Activated CD8-positive, alpha-beta T cell treated with anti-CD3 and anti-CD28 coated beads for 36 hours (primary cell): ENCODE data around the gene TMEM176B. TPM values are rescaled to one million over a fixed set of nuclear protein-coding genes. Genes with fewer than 3 reads are reported as not detected.
"Not testable (repeated sequence)": the region's sequence is repeated elsewhere in the genome, so short reads cannot be mapped to it uniquely, and the experiment has no call there.

ENCODE experiments used
- ATAC-seq: fragments of 200-7000 bp; cut with Tn5 transposase; one replicate; pipeline ENCODE4 v1.10.0; 2021; ENCODE audit warnings: mild to moderate bottlenecking, moderate library complexity
- CTCF ChIA-PET: fragments of 350-600 bp; sonication (Branson Sonifier 250); formaldehyde crosslinking; loops from one replicate; lab custom pipeline; 2021; ENCODE audit warnings: antibody characterized with exemption; lab: Charles Lee
- POLR2A ChIA-PET: fragments of 350-600 bp; sonication (Branson Sonifier 250); formaldehyde crosslinking; loops from one replicate; lab custom pipeline; 2021; ENCODE audit warnings: antibody characterized with exemption; lab: Charles Lee
- DNase-seq: peaks from one replicate; pipeline ENCODE4 v3.0.0-alpha.2; 2020
- H3K27ac Mint-ChIP-seq: one replicate; pipeline ENCODE4 v1.8.0; 2021; ENCODE audit warnings: mild to moderate bottlenecking, mixed read lengths
- H3K27me3 Mint-ChIP-seq: one replicate; pipeline ENCODE4 v1.8.0; 2021; ENCODE audit warnings: mixed read lengths
- H3K36me3 Mint-ChIP-seq: one replicate; pipeline ENCODE4 v1.8.0; 2021; ENCODE audit warnings: low read depth, mixed read lengths
- H3K4me1 Mint-ChIP-seq: one replicate; pipeline ENCODE4 v1.8.0; 2021; ENCODE audit warnings: low read depth, mixed read lengths
- H3K4me3 Mint-ChIP-seq: one replicate; pipeline ENCODE4 v1.8.0; 2021; ENCODE audit warnings: mild to moderate bottlenecking, moderate library complexity, mixed read lengths
- H3K9me3 Mint-ChIP-seq: one replicate; pipeline ENCODE4 v1.8.0; 2021; ENCODE audit warnings: mixed read lengths
- CTCF ChIP-seq: fragments of 200-600 bp; IDR thresholded peaks from one replicate; pipeline ENCODE4 v1.8.0; 2022; ENCODE audit warnings: antibody characterized with exemption, mild to moderate bottlenecking
- intact Hi-C: fragments of 100-400 bp; cut with micrococcal nuclease; formaldehyde crosslinking; loops from one replicate; pipeline ENCODE4 v1.10.0; 2022
- total RNA-seq, 2 experiments: library from RNA; stranded (reverse); gene quantifications; one replicate each; pipeline ENCODE4 v1.2.3, GENCODE V29; 2021

Gene TMEM176B
- total RNA-seq, 2 experiments from 2014 or later: not detected

DNA sequence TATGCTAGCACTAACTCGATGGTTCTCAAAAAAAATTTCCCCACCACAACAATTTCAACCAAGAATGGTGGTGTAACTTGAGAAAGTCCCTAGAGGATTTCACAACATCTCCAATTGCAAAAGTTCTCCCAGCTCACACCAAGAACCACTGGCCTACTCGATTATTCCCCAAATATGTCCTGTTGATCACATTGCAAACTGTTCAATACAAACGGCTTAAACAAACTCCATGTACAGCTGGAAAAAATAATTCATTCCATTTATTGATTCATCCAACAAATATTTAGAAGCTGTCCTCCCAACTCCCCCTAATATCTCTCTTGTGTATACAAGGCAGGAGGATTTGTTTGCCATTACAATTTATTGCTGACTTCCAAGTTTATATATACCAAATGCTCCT is 19.1 kb downstream of the TMEM176B start:
- H3K27me3 Mint-ChIP-seq: peaks cover 8% of the 10 kb centered on the region
- no peaks in the 10 kb centered on the region for H3K4me1 Mint-ChIP-seq
- CTCF ChIA-PET: interaction anchor here (1.0 to 2.1 kb wide), 5 partner anchors 9 to 117 kb away, joined by 3 to 5 read pairs (median 4); no protein-coding TSS in a partner anchor
- POLR2A ChIA-PET: interaction anchor here (0.6 kb wide), 1 partner anchor 347 kb away, joined by 4 read pairs; no protein-coding TSS in a partner anchor
- ATAC-seq (no peak), DNase-seq (no peak)
- no peak for TF ChIP-seq CTCF
- no peaks in the 10 kb centered on the region for H3K36me3 Mint-ChIP-seq
- H3K4me3 Mint-ChIP-seq: no peak overlapping the region
- intact Hi-C loops: loop anchor here (10.0 kb wide), 1 partner anchor 204 kb away; no protein-coding TSS in a partner anchor
- H3K9me3 Mint-ChIP-seq: no peaks in the 10 kb centered on the region
- H3K27ac Mint-ChIP-seq: no peak overlapping the region

DNA sequence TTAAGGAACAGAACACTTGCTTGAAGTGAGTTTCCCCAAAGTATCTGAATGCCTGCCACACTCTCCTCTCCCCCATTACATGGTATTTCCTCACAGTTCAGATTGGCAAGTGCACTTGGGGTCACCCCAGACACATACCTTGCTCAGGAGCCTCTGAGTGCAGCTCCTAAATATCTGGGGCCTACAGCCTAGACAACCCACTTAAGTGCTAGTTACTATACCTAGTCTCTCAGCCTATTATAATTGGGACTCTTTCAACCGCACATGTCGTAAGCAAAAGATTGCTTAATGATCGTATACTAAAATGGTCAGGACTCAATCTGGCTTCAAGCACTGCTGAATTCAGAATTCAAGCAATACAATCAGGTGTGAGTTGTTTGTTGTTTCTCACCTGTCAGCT is 19.9 kb downstream of the TMEM176B start:
- ATAC-seq: no peak
- H3K27me3 Mint-ChIP-seq: peaks cover 3% of the 10 kb centered on the region
- H3K9me3 Mint-ChIP-seq: no peaks in the 10 kb centered on the region
- CTCF ChIA-PET: interaction anchor here (1.6 kb wide), 1 partner anchor 96 kb away, joined by 5 read pairs; no protein-coding TSS in a partner anchor
- no peaks in the 10 kb centered on the region for H3K36me3 Mint-ChIP-seq
- H3K4me3 Mint-ChIP-seq: no peak overlapping the region
- H3K27ac Mint-ChIP-seq: no peak overlapping the region
- no peak for TF ChIP-seq CTCF
- intact Hi-C loops: loop anchor here (10.0 kb wide), 1 partner anchor 205 kb away; no protein-coding TSS in a partner anchor
- DNase-seq: no peak
- H3K4me1 Mint-ChIP-seq: no peaks in the 10 kb centered on the region
- POLR2A ChIA-PET: no interaction called here

- ATAC-seq (peak; percentile 66), DNase-seq (peak; percentile 85)
- H3K36me3 Mint-ChIP-seq: peaks cover 1% of the 10 kb centered on the region
- H3K9me3 Mint-ChIP-seq: peaks cover 5% of the 10 kb centered on the region
- POLR2A ChIA-PET: no interaction called here
- H3K27ac Mint-ChIP-seq: no peak overlapping the region
- CTCF ChIA-PET: interaction anchor here (0.6 to 1.5 kb wide), 31 partner anchors 8 to 465 kb away, joined by 3 to 16 read pairs (median 4); partner anchors contain the start of gene GIMAP8
- H3K4me1 Mint-ChIP-seq: no peaks in the 10 kb centered on the region
- TF ChIP-seq CTCF: peak; percentile 94
- H3K27me3 Mint-ChIP-seq: peaks cover 3% of the 10 kb centered on the region
- intact Hi-C loops: no loop called here
- H3K4me3 Mint-ChIP-seq: no peak overlapping the region
Observed at GRCh38 chr7:150778738-150779301, 21.3 kb downstream of the TMEM176B start.

GRCh38 chr7:150778014-150778737 is 22.0 kb downstream of the TMEM176B start:
- no peak for TF ChIP-seq CTCF
- ChIA-PET CTCF (interaction anchor here (0.6 to 1.5 kb wide), 30 partner anchors 8 to 464 kb away, joined by 3 to 16 read pairs (median 4); partner anchors contain the start of gene GIMAP8), POLR2A (no interaction called here)
- no peak for DNase-seq
- Mint-ChIP-seq H3K9me3 (peaks cover 9% of the 10 kb centered on the region), H3K36me3 (peaks cover 1% of the 10 kb centered on the region), H3K27me3 (peaks cover 3% of the 10 kb centered on the region), H3K4me1 (no peaks in the 10 kb centered on the region), H3K27ac (no peak overlapping the region), H3K4me3 (no peak overlapping the region)
- intact Hi-C loops: no loop called here
- no peak for ATAC-seq

DNA sequence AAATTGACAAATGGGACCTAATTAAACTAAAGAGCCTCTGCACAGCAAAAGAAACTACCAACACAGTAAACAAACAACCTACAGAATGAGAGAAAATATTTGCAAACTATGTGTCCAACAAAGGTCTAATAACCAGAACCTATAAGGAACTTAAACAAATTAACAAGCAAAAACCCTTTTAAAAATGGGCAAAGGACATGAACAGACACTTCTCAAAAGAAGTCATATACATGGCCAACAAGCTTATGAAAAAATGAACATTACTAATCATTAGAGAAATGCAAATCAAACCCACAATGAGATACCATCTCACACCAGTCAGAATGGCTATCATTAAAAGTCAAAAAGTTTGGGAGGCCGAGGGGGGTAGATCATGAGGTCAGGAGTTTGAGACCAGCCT is 26.0 kb downstream of the TMEM176B start:
- H3K4me1 Mint-ChIP-seq, H3K27me3 Mint-ChIP-seq, POLR2A ChIA-PET, intact Hi-C loops, H3K4me3 Mint-ChIP-seq, DNase-seq, H3K36me3 Mint-ChIP-seq, ATAC-seq, H3K27ac Mint-ChIP-seq: not testable (repeated sequence)
- CTCF ChIA-PET: interaction anchor here (0.8 kb wide), 1 partner anchor 149 kb away, joined by 3 read pairs; no protein-coding TSS in a partner anchor
- H3K9me3 Mint-ChIP-seq: peaks cover 13% of the 10 kb centered on the region
